ENCODE results near the gene SPEF1.

DNA sequence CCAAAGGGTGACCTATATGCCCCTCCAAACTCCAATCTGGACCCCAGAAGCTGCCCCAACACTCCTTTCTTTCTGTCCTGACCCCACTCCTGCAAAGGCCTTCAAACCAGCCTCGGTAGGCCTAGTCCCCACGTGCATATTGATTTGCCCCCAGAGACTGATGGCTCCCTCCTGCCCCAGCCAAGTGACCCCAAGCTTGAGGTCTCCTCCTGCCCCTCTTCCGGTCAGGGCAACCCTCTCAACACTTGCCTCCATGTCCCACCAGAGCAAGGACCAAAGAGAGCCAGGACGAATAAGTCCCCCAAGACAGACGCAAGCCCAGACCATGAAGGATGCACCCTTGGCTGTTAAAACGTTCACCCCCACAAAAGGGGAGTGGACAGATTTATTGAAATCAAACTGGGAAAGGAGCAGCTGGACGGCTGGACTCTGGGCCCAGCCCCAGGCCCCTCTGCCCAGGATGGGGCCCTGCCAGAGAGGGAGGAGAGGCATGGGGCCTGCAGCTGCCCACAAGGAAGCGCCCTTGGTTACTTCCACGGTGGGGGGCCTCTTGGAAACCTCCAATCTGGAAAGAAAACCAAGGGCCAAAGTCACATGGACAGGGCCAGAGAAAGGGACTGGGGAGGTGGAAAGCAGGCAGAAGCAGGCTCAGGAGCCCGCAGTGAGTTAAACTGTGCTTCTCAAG is 2.4 kb upstream of the SPEF1 start:
- TF ChIP-seq, protein P1, sequence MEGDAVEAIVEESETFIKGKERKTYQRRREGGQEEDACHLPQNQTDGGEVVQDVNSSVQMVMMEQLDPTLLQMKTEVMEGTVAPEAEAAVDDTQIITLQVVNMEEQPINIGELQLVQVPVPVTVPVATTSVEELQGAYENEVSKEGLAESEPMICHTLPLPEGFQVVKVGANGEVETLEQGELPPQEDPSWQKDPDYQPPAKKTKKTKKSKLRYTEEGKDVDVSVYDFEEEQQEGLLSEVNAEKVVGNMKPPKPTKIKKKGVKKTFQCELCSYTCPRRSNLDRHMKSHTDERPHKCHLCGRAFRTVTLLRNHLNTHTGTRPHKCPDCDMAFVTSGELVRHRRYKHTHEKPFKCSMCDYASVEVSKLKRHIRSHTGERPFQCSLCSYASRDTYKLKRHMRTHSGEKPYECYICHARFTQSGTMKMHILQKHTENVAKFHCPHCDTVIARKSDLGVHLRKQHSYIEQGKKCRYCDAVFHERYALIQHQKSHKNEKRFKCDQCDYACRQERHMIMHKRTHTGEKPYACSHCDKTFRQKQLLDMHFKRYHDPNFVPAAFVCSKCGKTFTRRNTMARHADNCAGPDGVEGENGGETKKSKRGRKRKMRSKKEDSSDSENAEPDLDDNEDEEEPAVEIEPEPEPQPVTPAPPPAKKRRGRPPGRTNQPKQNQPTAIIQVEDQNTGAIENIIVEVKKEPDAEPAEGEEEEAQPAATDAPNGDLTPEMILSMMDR (IDR thresholded peaks at IDR 0.05) = no peak
- TF ChIP-seq POLR2A (IDR thresholded peaks at IDR 0.05) = no peak
- no peak for TF ChIP-seq EP300 (IDR thresholded peaks at IDR 0.05)
